Osteocyte (in vitro differentiated cells): Measurements from ENCODE around the gene TARBP2. TPM values are rescaled to one million over a fixed set of nuclear protein-coding genes. Genes with fewer than 3 reads are reported as not detected.

Experiments used
- DNase-seq: peaks from one replicate; pipeline ENCODE4 v3.0.0; 2021; ENCODE audit warnings: mixed read lengths; ENCODE audit not compliant: unreplicated experiment; ENCODE audit errors: extremely low spot score
- H3K27ac Mint-ChIP-seq: one replicate; pipeline ENCODE4 v1.8.0; 2021; ENCODE audit warnings: mild to moderate bottlenecking, mixed read lengths; ENCODE audit not compliant: unreplicated experiment
- H3K27me3 Mint-ChIP-seq: one replicate; pipeline ENCODE4 v1.8.0; 2021; ENCODE audit warnings: mixed read lengths; ENCODE audit not compliant: unreplicated experiment
- H3K36me3 Mint-ChIP-seq: one replicate; pipeline ENCODE4 v1.8.0; 2021; ENCODE audit warnings: mixed read lengths; ENCODE audit not compliant: unreplicated experiment
- H3K4me1 Mint-ChIP-seq: one replicate; pipeline ENCODE4 v1.8.0; 2021; ENCODE audit warnings: mixed read lengths; ENCODE audit not compliant: unreplicated experiment
- H3K4me3 Mint-ChIP-seq: one replicate; pipeline ENCODE4 v1.8.0; 2021; ENCODE audit warnings: mild to moderate bottlenecking, moderate library complexity, mixed read lengths; ENCODE audit not compliant: unreplicated experiment
- H3K9me3 Mint-ChIP-seq: one replicate; pipeline ENCODE4 v1.8.0; 2021; ENCODE audit warnings: mixed read lengths; ENCODE audit not compliant: unreplicated experiment
- total RNA-seq: library from RNA; stranded (reverse); gene quantifications from 2 replicates; pipeline ENCODE4 v1.2.1, GENCODE V29; 2021
- TF ChIP-seq, protein P1 (sequence below): fragments of 200-600 bp; sonication (generic); IDR thresholded peaks from 2 replicates; pipeline ENCODE4 v1.5.0; 2021; ENCODE audit warnings: antibody characterized with exemption, mild to moderate bottlenecking, moderate library complexity

TARBP2 gene
- total RNA-seq, 1 donor from 2014 or later = 33.9 TPM

DNA sequence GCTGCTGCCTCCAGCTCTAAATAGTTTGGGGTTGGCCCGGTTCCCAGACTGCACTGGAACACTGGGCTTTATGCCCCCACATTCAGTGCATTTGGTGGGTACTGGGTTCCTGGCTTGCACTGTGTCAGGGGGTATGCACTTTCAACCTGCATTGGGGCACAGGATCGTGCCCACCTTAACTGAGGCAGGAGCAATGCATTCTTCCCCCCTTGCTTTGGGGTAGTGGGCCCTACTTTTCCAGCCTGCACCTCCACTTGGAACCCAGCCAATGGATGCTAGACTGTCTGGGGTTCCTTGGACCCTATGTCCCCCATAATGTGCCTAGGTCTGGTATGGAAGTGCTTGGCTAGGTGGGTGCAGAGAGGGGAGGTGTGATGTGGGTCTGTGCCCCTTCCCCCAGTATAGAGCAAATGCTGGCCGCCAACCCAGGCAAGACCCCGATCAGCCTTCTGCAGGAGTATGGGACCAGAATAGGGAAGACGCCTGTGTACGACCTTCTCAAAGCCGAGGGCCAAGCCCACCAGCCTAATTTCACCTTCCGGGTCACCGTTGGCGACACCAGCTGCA is 615 bp downstream of the TARBP2 start:
- peak overlapping the region; percentile 78 for H3K4me3 Mint-ChIP-seq
- H3K27me3 Mint-ChIP-seq = no peaks in the 10 kb centered on the region
- no peaks in the 10 kb centered on the region for H3K9me3 Mint-ChIP-seq
- peaks cover 48% of the 10 kb centered on the region for H3K4me1 Mint-ChIP-seq
- H3K27ac Mint-ChIP-seq = peak overlapping the region; percentile 96
- TF ChIP-seq, protein P1, sequence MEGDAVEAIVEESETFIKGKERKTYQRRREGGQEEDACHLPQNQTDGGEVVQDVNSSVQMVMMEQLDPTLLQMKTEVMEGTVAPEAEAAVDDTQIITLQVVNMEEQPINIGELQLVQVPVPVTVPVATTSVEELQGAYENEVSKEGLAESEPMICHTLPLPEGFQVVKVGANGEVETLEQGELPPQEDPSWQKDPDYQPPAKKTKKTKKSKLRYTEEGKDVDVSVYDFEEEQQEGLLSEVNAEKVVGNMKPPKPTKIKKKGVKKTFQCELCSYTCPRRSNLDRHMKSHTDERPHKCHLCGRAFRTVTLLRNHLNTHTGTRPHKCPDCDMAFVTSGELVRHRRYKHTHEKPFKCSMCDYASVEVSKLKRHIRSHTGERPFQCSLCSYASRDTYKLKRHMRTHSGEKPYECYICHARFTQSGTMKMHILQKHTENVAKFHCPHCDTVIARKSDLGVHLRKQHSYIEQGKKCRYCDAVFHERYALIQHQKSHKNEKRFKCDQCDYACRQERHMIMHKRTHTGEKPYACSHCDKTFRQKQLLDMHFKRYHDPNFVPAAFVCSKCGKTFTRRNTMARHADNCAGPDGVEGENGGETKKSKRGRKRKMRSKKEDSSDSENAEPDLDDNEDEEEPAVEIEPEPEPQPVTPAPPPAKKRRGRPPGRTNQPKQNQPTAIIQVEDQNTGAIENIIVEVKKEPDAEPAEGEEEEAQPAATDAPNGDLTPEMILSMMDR = no peak
- no peak for DNase-seq
- peaks cover 11% of the 10 kb centered on the region for H3K36me3 Mint-ChIP-seq

DNA sequence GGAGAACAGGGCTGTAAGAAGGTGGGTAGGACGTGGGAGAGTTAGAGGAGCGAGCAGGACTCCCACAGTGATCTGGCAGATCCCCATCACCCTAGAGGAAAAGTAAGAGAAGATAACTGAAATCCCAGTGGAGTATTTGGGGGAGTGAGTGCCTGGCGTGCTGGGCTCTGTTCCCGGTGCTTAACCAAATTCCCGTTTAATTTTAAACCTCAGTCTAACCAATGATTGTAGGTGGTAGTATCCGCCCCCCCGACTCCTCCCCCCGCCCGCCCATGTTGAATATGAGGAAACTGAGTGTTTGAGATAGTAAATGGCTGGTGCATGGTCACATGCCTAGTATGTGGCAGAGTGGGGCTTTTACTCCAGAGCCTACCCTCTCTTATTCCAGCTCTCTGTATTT is 1.2 kb downstream of the TARBP2 start:
- H3K4me1 Mint-ChIP-seq = peaks cover 44% of the 10 kb centered on the region
- DNase-seq = no peak
- H3K27me3 Mint-ChIP-seq = no peaks in the 10 kb centered on the region
- TF ChIP-seq, protein P1 = no peak
- H3K27ac Mint-ChIP-seq = peak overlapping the region; percentile 96
- no peaks in the 10 kb centered on the region for H3K9me3 Mint-ChIP-seq
- H3K36me3 Mint-ChIP-seq = peaks cover 14% of the 10 kb centered on the region
- H3K4me3 Mint-ChIP-seq = peak overlapping the region; percentile 78

DNA sequence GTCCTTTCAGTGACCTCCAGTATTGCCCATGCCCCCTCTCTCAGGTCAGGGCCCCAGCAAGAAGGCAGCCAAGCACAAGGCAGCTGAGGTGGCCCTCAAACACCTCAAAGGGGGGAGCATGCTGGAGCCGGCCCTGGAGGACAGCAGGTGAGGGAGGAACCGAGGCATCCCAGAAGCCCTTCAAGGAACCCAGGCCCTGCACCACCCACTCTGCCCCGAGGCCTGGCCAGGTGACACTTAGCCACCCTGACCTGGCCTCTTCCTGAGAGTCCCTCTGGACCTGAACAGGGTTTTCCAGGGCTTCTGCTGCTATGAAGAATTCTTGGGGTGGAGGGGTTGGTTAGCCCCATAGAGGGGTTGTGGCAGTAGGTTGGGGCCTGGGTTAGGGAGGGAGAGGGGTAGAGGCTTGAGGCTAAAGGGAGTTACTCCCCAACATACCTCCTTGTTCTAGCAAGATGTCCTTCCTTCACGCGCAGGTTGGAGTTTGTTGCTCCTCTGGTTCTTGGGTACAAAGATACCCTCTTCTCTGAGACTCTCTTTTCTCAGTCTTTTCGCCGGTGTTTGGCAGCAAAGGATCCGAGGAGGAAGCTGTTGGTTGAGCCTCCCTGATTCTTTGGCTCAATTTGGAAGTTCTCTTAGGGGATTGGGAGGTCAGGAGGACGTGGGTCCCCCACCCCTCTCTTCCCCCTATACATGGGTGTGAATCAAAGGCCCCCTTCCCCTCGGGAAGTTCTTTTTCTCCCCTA is 2.1 kb downstream of the TARBP2 start:
- Mint-ChIP-seq H3K4me3 (peak overlapping the region; percentile 47), H3K27me3 (no peaks in the 10 kb centered on the region), H3K9me3 (no peaks in the 10 kb centered on the region), H3K27ac (no peak overlapping the region), H3K4me1 (peaks cover 42% of the 10 kb centered on the region), H3K36me3 (peaks cover 14% of the 10 kb centered on the region)
- TF ChIP-seq, protein P1 = no peak
- no peak for DNase-seq

DNA sequence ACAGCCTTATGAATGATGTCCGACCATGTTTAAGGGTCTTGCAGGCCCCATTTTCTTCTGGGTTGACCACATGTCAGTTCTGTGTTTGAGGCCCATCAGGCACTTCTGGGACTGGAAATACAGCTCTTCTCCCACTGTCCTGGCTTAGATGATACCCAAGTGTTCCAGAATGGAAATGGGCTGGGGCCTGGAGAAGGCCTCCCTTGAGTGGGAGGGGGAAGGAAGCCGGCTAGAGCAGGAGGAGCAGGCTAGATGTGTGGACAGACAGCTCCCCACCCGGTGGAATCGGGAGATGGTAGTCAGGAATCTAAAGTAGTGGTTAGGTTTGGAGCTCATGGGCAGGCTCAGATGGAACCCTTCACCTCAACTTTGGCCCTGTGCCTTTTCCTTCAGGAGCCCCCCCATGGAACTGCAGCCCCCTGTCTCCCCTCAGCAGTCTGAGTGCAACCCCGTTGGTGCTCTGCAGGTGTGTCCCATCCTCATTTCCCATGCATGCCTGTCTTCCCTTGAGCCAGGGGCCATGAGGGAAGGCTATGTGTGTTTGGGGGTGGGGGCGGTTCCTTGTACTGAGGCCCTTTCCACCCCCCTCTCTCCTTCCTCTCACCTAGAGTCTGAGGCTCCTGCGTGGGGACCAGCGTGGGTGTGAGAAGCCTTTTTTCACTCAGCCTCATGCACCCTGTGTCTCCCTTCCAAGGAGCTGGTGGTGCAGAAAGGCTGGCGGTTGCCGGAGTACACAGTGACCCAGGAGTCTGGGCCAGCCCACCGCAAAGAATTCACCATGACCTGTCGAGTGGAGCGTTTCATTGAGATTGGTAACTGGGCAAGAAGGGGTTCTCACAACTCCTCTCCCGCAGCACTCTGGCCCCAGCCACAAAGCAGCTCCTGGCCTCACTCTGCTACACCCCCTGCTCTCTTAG is 3.2 kb downstream of the TARBP2 start:
- H3K36me3 Mint-ChIP-seq = peaks cover 14% of the 10 kb centered on the region
- H3K4me3 Mint-ChIP-seq = no peak overlapping the region
- H3K9me3 Mint-ChIP-seq = no peaks in the 10 kb centered on the region
- peaks cover 37% of the 10 kb centered on the region for H3K4me1 Mint-ChIP-seq
- TF ChIP-seq, protein P1 = no peak
- H3K27me3 Mint-ChIP-seq = no peaks in the 10 kb centered on the region
- no peak for DNase-seq
- peak overlapping the region; percentile 23 for H3K27ac Mint-ChIP-seq

DNA sequence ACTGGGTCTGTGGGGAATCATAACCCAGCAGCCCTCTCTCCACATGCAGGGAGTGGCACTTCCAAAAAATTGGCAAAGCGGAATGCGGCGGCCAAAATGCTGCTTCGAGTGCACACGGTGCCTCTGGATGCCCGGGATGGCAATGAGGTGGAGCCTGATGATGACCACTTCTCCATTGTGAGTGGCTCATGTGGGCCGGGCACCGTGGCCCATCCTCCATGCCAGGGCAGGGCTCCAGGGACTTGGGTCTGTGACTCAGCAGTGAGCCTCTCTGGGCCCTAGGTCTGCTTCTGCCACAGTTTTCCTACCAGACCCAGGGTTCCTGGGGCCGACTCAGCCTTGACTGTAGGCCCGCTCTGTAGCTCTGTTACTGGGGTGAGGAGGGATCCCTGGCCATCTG is 4.0 kb downstream of the TARBP2 start:
- DNase-seq = no peak
- H3K4me1 Mint-ChIP-seq = peaks cover 34% of the 10 kb centered on the region
- no peaks in the 10 kb centered on the region for H3K27me3 Mint-ChIP-seq
- H3K27ac Mint-ChIP-seq = peak overlapping the region; percentile 34
- peaks cover 14% of the 10 kb centered on the region for H3K36me3 Mint-ChIP-seq
- H3K9me3 Mint-ChIP-seq = no peaks in the 10 kb centered on the region
- no peak overlapping the region for H3K4me3 Mint-ChIP-seq
- TF ChIP-seq, protein P1 = no peak
